IPS-20b (cell line): ENCODE results near the gene TEX26.

Experiments used
- H3K27ac ChIP-seq: one replicate; pipeline ENCODE4 v1.5.1; 2013; ENCODE audit warnings: low read length
- H3K27me3 ChIP-seq: 2 replicates; pipeline ENCODE4 v1.6.1; 2013; ENCODE audit warnings: mild to moderate bottlenecking, low read length, inconsistent platforms; ENCODE audit not compliant: insufficient read depth
- H3K36me3 ChIP-seq: 2 replicates; pipeline ENCODE4 v1.6.1; 2013; ENCODE audit warnings: low read depth, mild to moderate bottlenecking, inconsistent platforms, low read length, moderate library complexity; ENCODE audit not compliant: insufficient read depth
- H3K4me1 ChIP-seq: 2 replicates; pipeline ENCODE4 v1.6.1; 2013; ENCODE audit warnings: mild to moderate bottlenecking, control low read depth, inconsistent platforms, low read length, moderate library complexity; ENCODE audit not compliant: insufficient read depth
- H3K4me3 ChIP-seq: 2 replicates; pipeline ENCODE4 v1.5.1; 2013; ENCODE audit warnings: mild to moderate bottlenecking, low read length, inconsistent platforms
- H3K9ac ChIP-seq: 2 replicates; pipeline ENCODE4 v1.6.1; 2013; ENCODE audit warnings: low read depth, mild to moderate bottlenecking, inconsistent platforms, low read length, moderate library complexity
- H3K9me3 ChIP-seq: 2 replicates; pipeline ENCODE4 v1.6.1; 2013; ENCODE audit warnings: mild to moderate bottlenecking, low read depth, low read length, inconsistent platforms; ENCODE audit not compliant: insufficient read depth

TEX26 gene

GRCh38 chr13:31020996-31021395 lies 88.5 kb downstream of the TEX26 start:
- Histone ChIP-seq H3K27ac (no peak overlapping the region), H3K9me3 (no peaks in the 10 kb centered on the region), H3K27me3 (no peaks in the 10 kb centered on the region), H3K4me3 (no peak overlapping the region), H3K4me1 (peaks cover 3% of the 10 kb centered on the region; the same call in 1 of the 2 replicates), H3K9ac (no peak overlapping the region), H3K36me3 (no peaks in the 10 kb centered on the region)

GRCh38 chr13:31022288-31022895 lies 89.9 kb downstream of the TEX26 start:
- no peaks in the 10 kb centered on the region for H3K27me3 ChIP-seq
- no peak overlapping the region for H3K9ac ChIP-seq
- peaks cover 3% of the 10 kb centered on the region; the same call in 1 of the 2 replicates for H3K4me1 ChIP-seq
- no peak overlapping the region for H3K27ac ChIP-seq
- H3K9me3 ChIP-seq: no peaks in the 10 kb centered on the region
- H3K4me3 ChIP-seq: no peak overlapping the region
- no peaks in the 10 kb centered on the region for H3K36me3 ChIP-seq

- peaks cover 3% of the 10 kb centered on the region; the same call in 1 of the 2 replicates for H3K4me1 ChIP-seq
These were observed 90.6 kb downstream of the TEX26 start for GRCh38 chr13:31022928-31023530.

More at GRCh38 chr13:31022928-31023530, 90.6 kb downstream of the TEX26 start:
- Histone ChIP-seq H3K36me3 (no peaks in the 10 kb centered on the region), H3K9ac (no peak overlapping the region), H3K27ac (no peak overlapping the region), H3K4me3 (no peak overlapping the region), H3K9me3 (no peaks in the 10 kb centered on the region), H3K27me3 (no peaks in the 10 kb centered on the region)
